K562 (cell line): Measurements from ENCODE around the gene CTDSPL. TPM values are rescaled to one million over a fixed set of nuclear protein-coding genes. Genes with fewer than 3 reads are reported as not detected.
A peak's percentile ranks its signal among the peaks of the same experiment; 100 is the strongest.

Experiments used
- ATAC-seq: fragments of 200-7000 bp; cut with Tn5 transposase; 3 replicates; pipeline ENCODE4 v1.9.1; 2020; ENCODE audit warnings: moderate library complexity
- BruUV-seq: library from RNA; stranded (reverse); fragments of 400-500 nt; replicated peaks from 2 replicates; lab custom pipeline; 2021; lab: Mats Ljungman, UMichigan
- CTCF ChIA-PET: fragments of 300-600 bp; formaldehyde crosslinking; extraction: SDS; loops from one replicate; lab custom pipeline; 2021; ENCODE audit warnings: low intra/inter-chr PET ratio; lab: Yijun Ruan, JAX
- POLR2A ChIA-PET: fragments of 300-600, 350-650 bp; sonication (Branson Sonifier 250); formaldehyde crosslinking; extraction: SDS; loops from one replicate; lab custom pipeline; 2021; ENCODE audit warnings: antibody characterized with exemption, inconsistent platforms; lab: Yijun Ruan, JAX
- DNase-seq, 4 experiments: peaks; one replicate each; pipeline versions ENCODE4 v3.0.0 to v3.0.0-alpha.2; 2011 to 2018; ENCODE audit warnings: low spot score in 3 of 4, mixed read lengths in 3 of 4; ENCODE audit errors: extremely low read depth in 1 of 4
- FAIRE-seq: peaks from 2 replicates; lab custom pipeline; 2011; peaks lifted over from hg19 to GRCh38; lab: Jason Lieb, UNC
- H2AFZ ChIP-seq: 2 replicates; pipeline ENCODE4 v1.6.0; 2011; ENCODE audit warnings: low read depth, low read length, control low read depth, inconsistent platforms
- H3K27ac ChIP-seq: fragments of 200-600 bp; 3 replicates; pipeline ENCODE4 v1.8.0; 2011; ENCODE audit warnings: low read depth, mild to moderate bottlenecking, control low read depth, inconsistent platforms, low read length, moderate library complexity, mixed read lengths; ENCODE audit errors: extremely low read depth
- H3K27me3 ChIP-seq, 2 experiments: fragments of 300-600 bp in 1 of 2; 2 replicates in 1 of 2; 3 replicates in 1 of 2; pipeline versions ENCODE4 v1.6.0 to v1.8.0; 2011; ENCODE audit warnings: inconsistent platforms in 2 of 2, low read length in 2 of 2, mild to moderate bottlenecking in 1 of 2, mixed read lengths in 1 of 2, moderate library complexity in 1 of 2; ENCODE audit not compliant: control insufficient read depth in 2 of 2, insufficient read depth in 2 of 2
- H3K36me3 ChIP-seq: fragments of 300-600 bp; 3 replicates; pipeline ENCODE4 v1.8.0; 2011; ENCODE audit warnings: mild to moderate bottlenecking, low read length, inconsistent platforms; ENCODE audit not compliant: control insufficient read depth, insufficient read depth
- H3K4me1 ChIP-seq, 2 experiments: fragments of 200-600 bp in 1 of 2; replicated peaks in 1 of 2; 2 replicates in 1 of 2; 3 replicates in 1 of 2; pipeline versions ENCODE4 v1.5.1 to v1.8.0; 2011; ENCODE audit warnings: inconsistent platforms in 2 of 2, low read length in 2 of 2, mild to moderate bottlenecking in 1 of 2, mixed read lengths in 1 of 2, moderate library complexity in 1 of 2; ENCODE audit not compliant: control insufficient read depth in 2 of 2, insufficient read depth in 2 of 2
- H3K4me2 ChIP-seq: 2 replicates; pipeline ENCODE4 v1.6.1; 2011; ENCODE audit warnings: low read length, control low read depth, inconsistent platforms, mixed read lengths; ENCODE audit not compliant: insufficient read depth
- H3K4me3 ChIP-seq: fragments of 200-600 bp; sonication (generic), shearing (Covaris generic); 2 replicates; pipeline ENCODE4 v1.5.1; 2016; ENCODE audit warnings: control low read depth, inconsistent platforms
- H3K79me2 ChIP-seq: fragments of 200-600 bp; 3 replicates; pipeline ENCODE4 v1.8.0; 2011; ENCODE audit warnings: low read length, inconsistent platforms; ENCODE audit not compliant: control insufficient read depth, insufficient read depth
- H3K9ac ChIP-seq, 2 experiments: 2 replicates each; pipeline versions ENCODE4 v1.6.0 to v1.6.1; 2011; ENCODE audit warnings: low read depth in 2 of 2, low read length in 2 of 2, control low read depth in 1 of 2, inconsistent platforms in 1 of 2, mild to moderate bottlenecking in 1 of 2, mixed read lengths in 1 of 2; ENCODE audit not compliant: insufficient read depth in 1 of 2
- H3K9me1 ChIP-seq: one replicate; pipeline ENCODE4 v1.6.0; 2011; ENCODE audit warnings: inconsistent platforms, mild to moderate bottlenecking, low read length, moderate library complexity; ENCODE audit not compliant: control insufficient read depth, insufficient read depth
- H3K9me3 ChIP-seq: replicated peaks from 2 replicates; pipeline ENCODE4 v1.5.1; 2011; ENCODE audit warnings: low read depth, low read length, inconsistent platforms; ENCODE audit not compliant: control insufficient read depth, insufficient read depth
- H4K20me1 ChIP-seq: replicated peaks from 2 replicates; pipeline ENCODE4 v1.6.1; 2011; ENCODE audit warnings: low read length, inconsistent platforms, mixed read lengths; ENCODE audit not compliant: control insufficient read depth, insufficient read depth
- CEBPB ChIP-seq: fragments of 450-650 bp; IDR thresholded peaks from 2 replicates; pipeline ENCODE4 v1.6.1; 2016; ENCODE audit warnings: missing genetic modification characterization, missing compliant biosample characterization
- ELK3 ChIP-seq: fragments of 450-650 bp; formaldehyde crosslinking; IDR thresholded peaks from 2 replicates; pipeline ENCODE4 v1.4.0; 2020; ENCODE audit warnings: mild to moderate bottlenecking
- KAT2B ChIP-seq: IDR thresholded peaks from one replicate; pipeline ENCODE4 v1.6.1; 2012; ENCODE audit warnings: low read depth, mild to moderate bottlenecking, control low read depth, inconsistent platforms, low read length, moderate library complexity
- NFIX ChIP-seq: fragments of 250-450 bp; sonication (Bioruptor Pico); IDR thresholded peaks from 2 replicates; pipeline ENCODE4 v1.4.0; 2020; ENCODE audit warnings: low read depth, mild to moderate bottlenecking, moderate library complexity
- POLR2H ChIP-seq: IDR thresholded peaks from 2 replicates; pipeline ENCODE4 v1.6.1; 2016; ENCODE audit warnings: missing genetic modification characterization, low read depth, mild to moderate bottlenecking, control low read depth, missing compliant biosample characterization, moderate library complexity
- WGBS: fragments of 100-300 bp; shearing (Covaris generic); methylation state at CpG from one replicate; pipeline ENCODE4 v1.1.6; 2016; ENCODE audit warnings: low coverage, mixed read lengths; ENCODE audit not compliant: insufficient coverage; ENCODE audit errors: missing lambda C conversion rate; 5-methylcytosine and 5-hydroxymethylcytosine counted together
- in situ Hi-C: fragments of 300-500 bp; cut with MboI; formaldehyde crosslinking; loops from 4 replicates; pipeline ENCODE4 v1.15.0; 2018; ENCODE audit warnings: inconsistent platforms, mixed read lengths
- intact Hi-C: fragments of 100-400 bp; cut with micrococcal nuclease; formaldehyde crosslinking; loops from 2 replicates; pipeline ENCODE4 v1.14.2; 2022
- polyA plus RNA-seq, 8 experiments: library from polyadenylated mRNA; depleted of rRNA in 4 of 8; stranded (reverse) in 5 of 8; unstranded in 3 of 8; fragments of >200 nt; fragmentation: Nextera tagmentation in 2 of 8; fragmentation: Illumina TruSeq in 1 of 8; extraction: Ambion mirVana in 2 of 8; extraction: Trizol in 1 of 8; gene quantifications; 2 replicates each; pipeline versions ENCODE4 v1.2.1 to v1.2.3, GENCODE V29; 2011 to 2014; ENCODE audit warnings: inconsistent platforms in 1 of 8, missing spikeins in 1 of 8
- total RNA-seq, 7 experiments: library from RNA; depleted of rRNA in 6 of 7; stranded (reverse); fragments of >200 nt in 6 of 7; fragmentation: Illumina TruSeq in 2 of 7; extraction: Trizol in 2 of 7; gene quantifications; 2 replicates each; pipeline versions ENCODE4 v1.2.1 to v1.2.3, GENCODE V29; 2011 to 2021; ENCODE audit warnings: low replicate concordance in 1 of 7

Gene CTDSPL
- total and polyA plus RNA-seq, 9 of the 15 experiments (the other 6 are each of a cell fraction or from before 2014, with no cell fraction given): 5.1 to 19.3 (median 11.3) TPM

GRCh38 chr3:37903734-37904133 lies 42.1 kb downstream of the CTDSPL start:
- H3K79me2 ChIP-seq: no peaks in the 10 kb centered on the region
- H3K27ac ChIP-seq: no peak overlapping the region
- no peak overlapping the region for H3K9ac ChIP-seq
- TF ChIP-seq CEBPB (0 out of 2 replicates have a peak, but pooled peaks have one; percentile 2), POLR2H (tag) (no peak), NFIX (no peak), ELK3 (CRISPR knock-in tag) (no peak), KAT2B (no peak)
- H4K20me1 ChIP-seq: no peaks in the 10 kb centered on the region
- H2AFZ ChIP-seq: no peak overlapping the region
- FAIRE-seq (no peak), DNase-seq (no peak), ATAC-seq (no peak; the same call in 2 of the 3 replicates)
- no peak overlapping the region for H3K4me2 ChIP-seq
- ChIA-PET CTCF (no interaction called here), POLR2A (no interaction called here)
- WGBS: 18% methylated on average over 3 of the region's 3 CpGs
- no peak overlapping the region for H3K4me3 ChIP-seq
- BruUV-seq: no TSS peak
- peaks cover 0 to 28% of the 10 kb centered on the region in 2 experiments; a peak in 3 of 5 replicates for H3K4me1 ChIP-seq
- in situ Hi-C loops (no loop called here), intact Hi-C loops (no loop called here)
- no peaks in the 10 kb centered on the region for H3K9me3 ChIP-seq
- H3K9me1 ChIP-seq: no peaks in the 10 kb centered on the region
- H3K36me3 ChIP-seq: no peaks in the 10 kb centered on the region
- H3K27me3 ChIP-seq: peaks cover 0 to 9% of the 10 kb centered on the region in 2 experiments; a peak in 2 of 5 replicates
